WTC11 (cell line): ENCODE measurements around the gene ASNSD1. TPM values are rescaled to one million over a fixed set of nuclear protein-coding genes. Genes with fewer than 3 reads are reported as not detected.

ENCODE experiments used
- ATAC-seq: fragments of 200-7000 bp; cut with Tn5 transposase; 2 replicates; pipeline ENCODE4 v1.10.0; 2021; ENCODE audit warnings: mild to moderate bottlenecking, moderate library complexity
- CTCF ChIA-PET: fragments of 300-600 bp; sonication (Branson Sonifier 250); formaldehyde crosslinking; loops from one replicate; lab custom pipeline; 2021; ENCODE audit warnings: antibody characterized with exemption; lab: Charles Lee
- POLR2A ChIA-PET: fragments of 350-600 bp; sonication (Branson Sonifier 250); formaldehyde crosslinking; loops from one replicate; lab custom pipeline; 2021; ENCODE audit warnings: antibody characterized with exemption; lab: Charles Lee
- DNase-seq: peaks from one replicate; pipeline ENCODE4 v3.0.0; 2021; ENCODE audit warnings: low spot score
- H3K27ac Mint-ChIP-seq: 2 replicates; pipeline ENCODE4 v1.8.0; 2021; ENCODE audit warnings: mixed read lengths
- H3K27me3 Mint-ChIP-seq: 2 replicates; pipeline ENCODE4 v1.8.0; 2021; ENCODE audit warnings: low read depth, mild to moderate bottlenecking, moderate library complexity, mixed read lengths
- H3K36me3 Mint-ChIP-seq: 2 replicates; pipeline ENCODE4 v1.8.0; 2021; ENCODE audit warnings: mixed read lengths
- H3K4me1 Mint-ChIP-seq: 2 replicates; pipeline ENCODE4 v1.8.0; 2022; ENCODE audit warnings: mixed read lengths
- H3K4me3 Mint-ChIP-seq: 2 replicates; pipeline ENCODE4 v1.8.0; 2021; ENCODE audit warnings: mild to moderate bottlenecking, moderate library complexity, mixed read lengths
- H3K9me3 Mint-ChIP-seq: 2 replicates; pipeline ENCODE4 v1.8.0; 2021; ENCODE audit warnings: mixed read lengths
- AFF4 ChIP-seq: sonication (generic); formaldehyde crosslinking; IDR thresholded peaks from 2 replicates; pipeline ENCODE4 v1.8.1; 2023; ENCODE audit warnings: mild to moderate bottlenecking, missing genetic modification reagents, borderline replicate concordance
- CBFB ChIP-seq: sonication (generic); formaldehyde crosslinking; IDR thresholded peaks from 2 replicates; pipeline ENCODE4 v1.8.1; 2022; ENCODE audit warnings: mild to moderate bottlenecking, low read depth, missing genetic modification reagents
- CDX4 ChIP-seq: fragments of 250-450 bp; sonication (Bioruptor Pico); IDR thresholded peaks from 2 replicates; pipeline ENCODE4 v1.9.0; 2021; ENCODE audit warnings: moderate library complexity, mild to moderate bottlenecking, inconsistent platforms, borderline replicate concordance
- CREM ChIP-seq: sonication (generic); formaldehyde crosslinking; IDR thresholded peaks from 2 replicates; pipeline ENCODE4 v1.8.1; 2022; ENCODE audit warnings: mild to moderate bottlenecking, missing genetic modification reagents, moderate library complexity
- CTCF ChIP-seq: fragments of 200-600 bp; IDR thresholded peaks from 2 replicates; pipeline ENCODE4 v1.8.0; 2022; ENCODE audit warnings: antibody characterized with exemption
- E2F4 ChIP-seq: sonication (generic); formaldehyde crosslinking; IDR thresholded peaks from 2 replicates; pipeline ENCODE4 v1.8.1; 2022; ENCODE audit warnings: low read depth, mild to moderate bottlenecking, moderate library complexity, missing genetic modification reagents, borderline replicate concordance
- FOXP4 ChIP-seq: sonication (generic); formaldehyde crosslinking; IDR thresholded peaks from 2 replicates; pipeline ENCODE4 v1.8.0; 2022; ENCODE audit warnings: mild to moderate bottlenecking, missing genetic modification reagents
- JAZF1 ChIP-seq: fragments of 250-450 bp; sonication (Bioruptor Pico); IDR thresholded peaks from 2 replicates; pipeline ENCODE4 v1.9.0; 2021; ENCODE audit warnings: moderate library complexity, mild to moderate bottlenecking, inconsistent platforms
- OVOL2 ChIP-seq: fragments of 250-450 bp; sonication (Bioruptor Pico); IDR thresholded peaks from 2 replicates; pipeline ENCODE4 v1.9.0; 2021; ENCODE audit warnings: mild to moderate bottlenecking, borderline replicate concordance
- PRDM15 ChIP-seq: sonication (generic); formaldehyde crosslinking; IDR thresholded peaks from 2 replicates; pipeline ENCODE4 v1.8.0; 2022; ENCODE audit warnings: missing genetic modification reagents
- PREB ChIP-seq: sonication (generic); formaldehyde crosslinking; IDR thresholded peaks from 2 replicates; pipeline ENCODE4 v1.8.1; 2022; ENCODE audit warnings: mild to moderate bottlenecking, missing genetic modification reagents, moderate library complexity, borderline replicate concordance
- RELA ChIP-seq: sonication (generic); formaldehyde crosslinking; IDR thresholded peaks from 2 replicates; pipeline ENCODE4 v1.8.1; 2022; ENCODE audit warnings: missing genetic modification reagents, mild to moderate bottlenecking, borderline replicate concordance
- SMAD3 ChIP-seq: sonication (generic); formaldehyde crosslinking; IDR thresholded peaks from 2 replicates; pipeline ENCODE4 v1.8.0; 2022; ENCODE audit warnings: missing genetic modification reagents, mild to moderate bottlenecking, borderline replicate concordance
- ZNF219 ChIP-seq: sonication (generic); formaldehyde crosslinking; IDR thresholded peaks from 2 replicates; pipeline ENCODE4 v1.8.0; 2023; ENCODE audit warnings: missing genetic modification reagents, mild to moderate bottlenecking, borderline replicate concordance
- ZNF263 ChIP-seq: sonication (generic); formaldehyde crosslinking; IDR thresholded peaks from 2 replicates; pipeline ENCODE4 v1.8.1; 2022; ENCODE audit warnings: low read depth, mild to moderate bottlenecking, moderate library complexity, missing genetic modification reagents
- ZNF423 ChIP-seq: fragments of 250-450 bp; sonication (Bioruptor Pico); IDR thresholded peaks from 2 replicates; pipeline ENCODE4 v2.1.2; 2022; ENCODE audit warnings: mild to moderate bottlenecking, moderate library complexity
- ZSCAN18 ChIP-seq: fragments of 250-450 bp; sonication (Bioruptor Pico); IDR thresholded peaks from 2 replicates; pipeline ENCODE4 v2.1.2; 2022; ENCODE audit warnings: mild to moderate bottlenecking, moderate library complexity
- total RNA-seq: library from RNA; stranded (reverse); gene quantifications from 3 replicates; pipeline ENCODE4 v1.2.3, GENCODE V29; 2021

ASNSD1 gene
- total RNA-seq, 1 experiment from 2014 or later: 30.5 TPM

- Mint-ChIP-seq H3K4me1 (peaks cover 15% of the 10 kb centered on the region), H3K4me3 (no peak overlapping the region), H3K9me3 (no peaks in the 10 kb centered on the region), H3K27me3 (no peaks in the 10 kb centered on the region), H3K36me3 (no peaks in the 10 kb centered on the region), H3K27ac (no peak overlapping the region)
- TF ChIP-seq PREB (CRISPR knock-in tag): no peak
- no peak for TF ChIP-seq CREM (CRISPR knock-in tag)
- TF ChIP-seq RELA (CRISPR knock-in tag): no peak
- TF ChIP-seq ZNF423 (CRISPR knock-in tag): no peak
- no peak for TF ChIP-seq ZNF263 (CRISPR knock-in tag)
- TF ChIP-seq JAZF1 (CRISPR knock-in tag): no peak
- no peak for TF ChIP-seq PRDM15 (CRISPR knock-in tag)
- DNase-seq (no peak), ATAC-seq (peak; percentile 73)
- POLR2A ChIA-PET: interaction anchor here (0.6 kb wide), 1 partner anchor 9 kb away, joined by 3 read pairs; no protein-coding TSS in a partner anchor
- CTCF ChIA-PET: interaction anchor here (0.9 to 1.2 kb wide), 2 partner anchors 9 to 36 kb away, joined by 3 read pairs; no protein-coding TSS in a partner anchor
Measured at GRCh38 chr2:189624648-189625355, 36.5 kb upstream of the ASNSD1 start.

GRCh38 chr2:189625636-189626035 lies 35.6 kb upstream of the ASNSD1 start:
- Mint-ChIP-seq H3K27me3 (no peaks in the 10 kb centered on the region), H3K4me1 (peaks cover 15% of the 10 kb centered on the region), H3K9me3 (no peaks in the 10 kb centered on the region), H3K36me3 (no peaks in the 10 kb centered on the region), H3K27ac (no peak overlapping the region), H3K4me3 (no peak overlapping the region)
- ChIA-PET CTCF (no interaction called here), POLR2A (no interaction called here)
- no peak for ATAC-seq
- no peak for DNase-seq
- no peak for TF ChIP-seq ZSCAN18 (CRISPR knock-in tag)
- TF ChIP-seq FOXP4 (CRISPR knock-in tag): no peak
- TF ChIP-seq CTCF: no peak
- no peak for TF ChIP-seq CDX4 (CRISPR knock-in tag)
- no peak for TF ChIP-seq SMAD3
- TF ChIP-seq JAZF1 (CRISPR knock-in tag): no peak
- TF ChIP-seq OVOL2 (CRISPR knock-in tag): no peak
- no peak for TF ChIP-seq AFF4
- TF ChIP-seq CBFB (CRISPR knock-in tag): no peak
- no peak for TF ChIP-seq E2F4
- TF ChIP-seq ZNF219: no peak
